PFSK-1 (cell line): ENCODE results near the gene KYAT1. TPM values are rescaled to one million over a fixed set of nuclear protein-coding genes. Genes with fewer than 3 reads are reported as not detected.

Experiments
- FOXP2 ChIP-seq: optimal IDR thresholded peaks from 2 replicates; pipeline ENCODE3; 2011; ENCODE audit warnings: borderline replicate concordance, control low read depth, inconsistent platforms; ENCODE audit not compliant: insufficient read depth; ENCODE audit errors: extremely low read length, extremely low read depth
- POLR2AphosphoS5 ChIP-seq: IDR thresholded peaks from 2 replicates; pipeline ENCODE4 v1.6.1; 2012; ENCODE audit warnings: low read depth, mild to moderate bottlenecking, control low read depth, low read length, moderate library complexity
- REST ChIP-seq, 2 experiments: IDR thresholded peaks; 2 replicates each; pipeline versions ENCODE4 v1.6.1 to v1.8.0; 2011 to 2012; ENCODE audit warnings: low read depth in 2 of 2, low read length in 2 of 2, control low read depth in 1 of 2, inconsistent platforms in 1 of 2, mild to moderate bottlenecking in 1 of 2, moderate library complexity in 1 of 2; ENCODE audit not compliant: insufficient read depth in 1 of 2
- SIN3A ChIP-seq: IDR thresholded peaks from 2 replicates; pipeline ENCODE4 v1.6.1; 2012; ENCODE audit warnings: mild to moderate bottlenecking, low read length, moderate library complexity, borderline replicate concordance; ENCODE audit not compliant: insufficient read depth
- TAF1 ChIP-seq: IDR thresholded peaks from 2 replicates; pipeline ENCODE4 v1.6.1; 2012; ENCODE audit warnings: low read length, control low read depth, borderline replicate concordance; ENCODE audit not compliant: insufficient read depth
- polyA plus RNA-seq: library from polyadenylated mRNA; unstranded; fragments of >200 nt; gene quantifications from one replicate; pipeline ENCODE4 v1.2.1, GENCODE V29; 2012; ENCODE audit warnings: low read depth, missing spikeins; ENCODE audit not compliant: insufficient read length

The KYAT1 gene
- polyA plus RNA-seq, result 13.4 TPM

GRCh38 chr9:128881884-128882676 is at the start of gene KYAT1, which contains the start of gene LRRC8A:
TSS of gene KYAT1 (minus strand) at chr9:128881950. CDS start at chr9:128845405, 36,545 bp downstream.
TSS of gene LRRC8A (plus strand) at chr9:128882133. CDS start at chr9:128907165, 25,032 bp downstream.
- no peak for TF ChIP-seq REST (IDR thresholded peaks at IDR 0.05; ENCODE audit: insufficient read depth in 1 of 2, low read depth in 2 of 2, low read length in 2 of 2)
- peak; percentile 75; the same call in 1 of the 2 replicates for TF ChIP-seq TAF1

GRCh38 chr9:128929560-128929959 is 47.8 kb upstream of the KYAT1 start:
- TF ChIP-seq REST (IDR thresholded peaks at IDR 0.05; ENCODE audit: insufficient read depth in 1 of 2, low read depth in 2 of 2, low read length in 2 of 2) (no peak), TAF1 (no peak), POLR2AphosphoS5 (no peak), SIN3A (no peak), FOXP2 (no peak)

- TF ChIP-seq SIN3A, result no peak
- no peak for TF ChIP-seq POLR2AphosphoS5
- no peak for TF ChIP-seq FOXP2
- no peak for TF ChIP-seq REST (IDR thresholded peaks at IDR 0.05; ENCODE audit: insufficient read depth in 1 of 2, low read depth in 2 of 2, low read length in 2 of 2)
- TF ChIP-seq TAF1, result no peak
These were observed 46.9 kb upstream of the KYAT1 start for GRCh38 chr9:128928624-128929023.

GRCh38 chr9:128927731-128928411 is 46.1 kb upstream of the KYAT1 start:
- TF ChIP-seq TAF1, result no peak
- no peak for TF ChIP-seq POLR2AphosphoS5
- TF ChIP-seq SIN3A, result no peak
- TF ChIP-seq FOXP2, result no peak
- no peak for TF ChIP-seq REST (IDR thresholded peaks at IDR 0.05; ENCODE audit: insufficient read depth in 1 of 2, low read depth in 2 of 2, low read length in 2 of 2)
